GM19324 (cell line): ENCODE measurements around the gene IMMP2L.
"Not testable (repeated sequence)": the region's sequence is repeated elsewhere in the genome, so short reads cannot be mapped to it uniquely, and the experiment has no call there.

Experiments used
- ATAC-seq: cut with Tn5 transposase; IDR thresholded peaks from one replicate; pipeline ENCODE4 v1.9.1; 2021; ENCODE audit warnings: mild to moderate bottlenecking, moderate library complexity; ENCODE audit not compliant: unreplicated experiment, low FRiP score

The IMMP2L gene

GRCh38 chr7:111290419-111290818 is 271.9 kb downstream of the IMMP2L start:
- ATAC-seq, result no peak

GRCh38 chr7:111288441-111288840 is 273.9 kb downstream of the IMMP2L start:
- ATAC-seq, result not testable (repeated sequence)

- ATAC-seq, result no peak
These were observed 279.7 kb downstream of the IMMP2L start for GRCh38 chr7:111282626-111283025.

GRCh38 chr7:111274857-111275256 is 287.4 kb downstream of the IMMP2L start:
- ATAC-seq, result no peak

GRCh38 chr7:111272092-111272491 is 290.2 kb downstream of the IMMP2L start:
- no peak for ATAC-seq

- not testable (repeated sequence) for ATAC-seq
These were observed 291.5 kb downstream of the IMMP2L start for GRCh38 chr7:111270794-111271193.

GRCh38 chr7:111268941-111269340 is 293.4 kb downstream of the IMMP2L start:
- no peak for ATAC-seq

GRCh38 chr7:111266613-111267012 is 295.7 kb downstream of the IMMP2L start:
- no peak for ATAC-seq

- ATAC-seq, result no peak
These were observed 296.9 kb downstream of the IMMP2L start for GRCh38 chr7:111265394-111265793.

- ATAC-seq, result no peak
These were observed 297.3 kb downstream of the IMMP2L start for GRCh38 chr7:111264981-111265380.

- ATAC-seq, result no peak
These were observed 298.0 kb downstream of the IMMP2L start for GRCh38 chr7:111264111-111264868.

GRCh38 chr7:111262293-111263116 is 299.8 kb downstream of the IMMP2L start:
- ATAC-seq, result no peak

GRCh38 chr7:111261496-111261895 is 300.8 kb downstream of the IMMP2L start:
- no peak for ATAC-seq

GRCh38 chr7:111259991-111260390 is 302.3 kb downstream of the IMMP2L start:
- ATAC-seq, result no peak

GRCh38 chr7:111256391-111256790 is 305.9 kb downstream of the IMMP2L start:
- no peak for ATAC-seq

GRCh38 chr7:111255576-111255975 is 306.7 kb downstream of the IMMP2L start:
- no peak for ATAC-seq

- ATAC-seq, result not testable (repeated sequence)
These were observed 310.9 kb downstream of the IMMP2L start for GRCh38 chr7:111251365-111251764.

- not testable (repeated sequence) for ATAC-seq
These were observed 312.5 kb downstream of the IMMP2L start for GRCh38 chr7:111249807-111250206.

- no peak for ATAC-seq
These were observed 320.0 kb downstream of the IMMP2L start for GRCh38 chr7:111242141-111242755.

GRCh38 chr7:111240371-111240770 is 321.9 kb downstream of the IMMP2L start:
- peak; percentile 78 for ATAC-seq

GRCh38 chr7:111239437-111239836 is 322.9 kb downstream of the IMMP2L start:
- no peak for ATAC-seq
